MG63 (cell line): ENCODE results near the gene TGFBI. TPM values are rescaled to one million over a fixed set of nuclear protein-coding genes. Genes with fewer than 3 reads are reported as not detected.
"Not testable (repeated sequence)": the region's sequence is repeated elsewhere in the genome, so short reads cannot be mapped to it uniquely, and the experiment has no call there.

Source experiments
- DNase-seq: peaks from one replicate; pipeline ENCODE4 v3.0.0-alpha.2; 2020
- H3K27me3 ChIP-seq: fragments of 250-450 bp; sonication (Bioruptor Pico); 2 replicates; pipeline ENCODE4 v1.5.1; 2020; ENCODE audit warnings: mild to moderate bottlenecking, moderate library complexity
- H3K36me3 ChIP-seq: fragments of 250-450 bp; sonication (Bioruptor Pico); 2 replicates; pipeline ENCODE4 v1.5.1; 2020; ENCODE audit warnings: mild to moderate bottlenecking, moderate library complexity
- H3K4me3 ChIP-seq: fragments of 250-450 bp; sonication (Bioruptor Pico); 2 replicates; pipeline ENCODE4 v1.5.1; 2020; ENCODE audit warnings: mild to moderate bottlenecking, moderate library complexity
- H3K9me3 ChIP-seq: fragments of 250-450 bp; sonication (Bioruptor Pico); 2 replicates; pipeline ENCODE4 v1.5.1; 2020; ENCODE audit warnings: mild to moderate bottlenecking, moderate library complexity
- total RNA-seq: library from RNA; depleted of rRNA; stranded (reverse); fragments of >200 nt; shearing (Covaris generic); gene quantifications from 2 replicates; pipeline ENCODE4 v1.2.3, GENCODE V29; 2014; ENCODE audit warnings: low replicate concordance

TGFBI gene
- total RNA-seq, 1 experiment from 2014 or later, result 2,057 TPM

- H3K27me3 ChIP-seq, result no peaks in the 10 kb centered on the region
- no peak overlapping the region for H3K4me3 ChIP-seq
- H3K36me3 ChIP-seq, result peaks cover 94% of the 10 kb centered on the region
- no peak for DNase-seq
- no peaks in the 10 kb centered on the region for H3K9me3 ChIP-seq
Observed at GRCh38 chr5:136033234-136033633, 4.4 kb downstream of the TGFBI start.

GRCh38 chr5:136033848-136034247 is 5.1 kb downstream of the TGFBI start:
- no peak overlapping the region for H3K4me3 ChIP-seq
- no peaks in the 10 kb centered on the region; the same call in 1 of the 2 replicates for H3K9me3 ChIP-seq
- no peak for DNase-seq
- peaks cover 100% of the 10 kb centered on the region for H3K36me3 ChIP-seq
- no peaks in the 10 kb centered on the region for H3K27me3 ChIP-seq

GRCh38 chr5:136034492-136034891 is 5.7 kb downstream of the TGFBI start:
- no peaks in the 10 kb centered on the region; the same call in 1 of the 2 replicates for H3K9me3 ChIP-seq
- no peak for DNase-seq
- H3K4me3 ChIP-seq, result no peak overlapping the region
- H3K27me3 ChIP-seq, result no peaks in the 10 kb centered on the region
- peaks cover 100% of the 10 kb centered on the region for H3K36me3 ChIP-seq

GRCh38 chr5:136034984-136035383 is 6.2 kb downstream of the TGFBI start:
- Histone ChIP-seq H3K9me3 (no peaks in the 10 kb centered on the region; the same call in 1 of the 2 replicates), H3K4me3 (no peak overlapping the region), H3K27me3 (no peaks in the 10 kb centered on the region), H3K36me3 (peaks cover 100% of the 10 kb centered on the region)
- DNase-seq, result no peak

- DNase-seq, result peak; percentile 66
- peaks cover 100% of the 10 kb centered on the region for H3K36me3 ChIP-seq
- no peaks in the 10 kb centered on the region; the same call in 1 of the 2 replicates for H3K9me3 ChIP-seq
Observed at GRCh38 chr5:136035837-136036236, 7.0 kb downstream of the TGFBI start.

GRCh38 chr5:136036293-136036911 is 7.6 kb downstream of the TGFBI start:
- H3K27me3 ChIP-seq, result no peaks in the 10 kb centered on the region
- DNase-seq, result no peak
- no peaks in the 10 kb centered on the region; the same call in 1 of the 2 replicates for H3K9me3 ChIP-seq
- H3K4me3 ChIP-seq, result no peak overlapping the region
- peaks cover 100% of the 10 kb centered on the region for H3K36me3 ChIP-seq

More at GRCh38 chr5:136035837-136036236, 7.0 kb downstream of the TGFBI start:
- Histone ChIP-seq H3K27me3 (no peaks in the 10 kb centered on the region), H3K4me3 (no peak overlapping the region)

- no peaks in the 10 kb centered on the region; the same call in 1 of the 2 replicates for H3K9me3 ChIP-seq
- H3K36me3 ChIP-seq, result peaks cover 100% of the 10 kb centered on the region
- DNase-seq, result peak; percentile 88
- H3K4me3 ChIP-seq, result no peak overlapping the region
- H3K27me3 ChIP-seq, result no peaks in the 10 kb centered on the region
Observed at GRCh38 chr5:136037001-136037705, 8.4 kb downstream of the TGFBI start.

GRCh38 chr5:136038635-136039034 is 9.8 kb downstream of the TGFBI start:
- no peak for DNase-seq
- Histone ChIP-seq H3K4me3 (no peak overlapping the region), H3K27me3 (no peaks in the 10 kb centered on the region), H3K36me3 (peaks cover 100% of the 10 kb centered on the region), H3K9me3 (no peaks in the 10 kb centered on the region; the same call in 1 of the 2 replicates)

GRCh38 chr5:136039202-136039601 is 10.4 kb downstream of the TGFBI start:
- DNase-seq, result no peak
- no peak overlapping the region for H3K4me3 ChIP-seq
- peaks cover 100% of the 10 kb centered on the region for H3K36me3 ChIP-seq

GRCh38 chr5:136040746-136041415 is 12.1 kb downstream of the TGFBI start:
- Histone ChIP-seq H3K9me3 (no peaks in the 10 kb centered on the region; the same call in 1 of the 2 replicates), H3K4me3 (no peak overlapping the region), H3K36me3 (peaks cover 100% of the 10 kb centered on the region), H3K27me3 (no peaks in the 10 kb centered on the region)
- peak; percentile 64 for DNase-seq

More at GRCh38 chr5:136039202-136039601, 10.4 kb downstream of the TGFBI start:
- Histone ChIP-seq H3K27me3 (no peaks in the 10 kb centered on the region), H3K9me3 (no peaks in the 10 kb centered on the region; the same call in 1 of the 2 replicates)

- Histone ChIP-seq H3K4me3 (no peak overlapping the region), H3K36me3 (peaks cover 100% of the 10 kb centered on the region)
- no peak for DNase-seq
Observed at GRCh38 chr5:136042156-136042555, 13.4 kb downstream of the TGFBI start.

GRCh38 chr5:136042665-136043121 is 13.9 kb downstream of the TGFBI start:
- H3K27me3 ChIP-seq, result no peaks in the 10 kb centered on the region
- H3K36me3 ChIP-seq, result peaks cover 100% of the 10 kb centered on the region
- no peaks in the 10 kb centered on the region; the same call in 1 of the 2 replicates for H3K9me3 ChIP-seq
- no peak overlapping the region for H3K4me3 ChIP-seq
- no peak for DNase-seq

More at GRCh38 chr5:136042156-136042555, 13.4 kb downstream of the TGFBI start:
- H3K27me3 ChIP-seq, result no peaks in the 10 kb centered on the region
- no peaks in the 10 kb centered on the region; the same call in 1 of the 2 replicates for H3K9me3 ChIP-seq

GRCh38 chr5:136043551-136043950 is 14.8 kb downstream of the TGFBI start:
- no peaks in the 10 kb centered on the region for H3K27me3 ChIP-seq
- no peak for DNase-seq
- no peak overlapping the region for H3K4me3 ChIP-seq
- no peaks in the 10 kb centered on the region; the same call in 1 of the 2 replicates for H3K9me3 ChIP-seq
- H3K36me3 ChIP-seq, result peaks cover 100% of the 10 kb centered on the region

GRCh38 chr5:136043968-136044610 is 15.3 kb downstream of the TGFBI start:
- H3K36me3 ChIP-seq, result peaks cover 100% of the 10 kb centered on the region
- H3K27me3 ChIP-seq, result no peaks in the 10 kb centered on the region
- no peaks in the 10 kb centered on the region for H3K9me3 ChIP-seq
- H3K4me3 ChIP-seq, result no peak overlapping the region
- no peak for DNase-seq

- H3K27me3 ChIP-seq, DNase-seq, H3K9me3 ChIP-seq, H3K4me3 ChIP-seq: not testable (repeated sequence)
- peaks cover 100% of the 10 kb centered on the region for H3K36me3 ChIP-seq
Observed at GRCh38 chr5:136045026-136045425, 16.2 kb downstream of the TGFBI start.

GRCh38 chr5:136046246-136046645 is 17.5 kb downstream of the TGFBI start:
- H3K36me3 ChIP-seq, result peaks cover 100% of the 10 kb centered on the region
- no peaks in the 10 kb centered on the region for H3K27me3 ChIP-seq
- no peaks in the 10 kb centered on the region for H3K9me3 ChIP-seq
- no peak overlapping the region for H3K4me3 ChIP-seq
- DNase-seq, result no peak
